Spleen (tissue), 11 donors: ENCODE results near the gene MEGF9. TPM values are rescaled to one million over a fixed set of nuclear protein-coding genes. Genes with fewer than 3 reads are reported as not detected.

Source experiments
- DNase-seq: peaks from one replicate; pipeline ENCODE4 v3.0.0-alpha.2; 2020
- H3K27ac ChIP-seq, 8 donors: fragments of 200-600 bp; sonication (generic) in 7 of 8; 1 replicate in 4 of 8; 2 replicates in 4 of 8; pipeline versions ENCODE4 v1.5.0 to v1.8.0; 2016 to 2021; ENCODE audit warnings: inconsistent platforms in 4 of 8, mild to moderate bottlenecking in 4 of 8, moderate library complexity in 1 of 8
- H3K27me3 ChIP-seq, 7 donors: fragments of 200-600 bp; sonication (generic) in 6 of 7; replicated peaks in 1 of 7; 1 replicate in 4 of 7; 2 replicates in 3 of 7; pipeline versions ENCODE4 v1.5.0 to v1.8.0; 2016 to 2021; ENCODE audit warnings: inconsistent platforms in 3 of 7, mild to moderate bottlenecking in 1 of 7
- H3K36me3 ChIP-seq, 6 donors: fragments of 200-600 bp; sonication (generic) in 5 of 6; 1 replicate in 4 of 6; 2 replicates in 2 of 6; pipeline versions ENCODE4 v1.5.0 to v1.8.0; 2016 to 2021; ENCODE audit warnings: inconsistent platforms in 2 of 6
- H3K4me1 ChIP-seq, 6 donors: fragments of 200-600 bp; sonication (generic) in 5 of 6; 1 replicate in 3 of 6; 2 replicates in 3 of 6; pipeline versions ENCODE4 v1.5.0 to v1.8.0; 2016 to 2021; ENCODE audit warnings: inconsistent platforms in 3 of 6
- H3K4me3 ChIP-seq, 8 donors: fragments of 200-600 bp; sonication (generic) in 7 of 8; 1 replicate in 4 of 8; 2 replicates in 4 of 8; pipeline versions ENCODE4 v1.5.0 to v1.8.0; 2016 to 2021; ENCODE audit warnings: inconsistent platforms in 4 of 8, mild to moderate bottlenecking in 4 of 8, moderate library complexity in 2 of 8
- H3K9me3 ChIP-seq, 8 donors: fragments of 200-600 bp; sonication (generic) in 7 of 8; 1 replicate in 4 of 8; 2 replicates in 4 of 8; pipeline versions ENCODE4 v1.5.0 to v1.8.0; 2016 to 2021; ENCODE audit warnings: inconsistent platforms in 4 of 8
- POLR2A ChIP-seq, 3 donors: fragments of 450-650 bp; IDR thresholded peaks; one replicate each; pipeline ENCODE4 v1.5.1; 2017; ENCODE audit warnings: antibody characterized with exemption in 3 of 3, mild to moderate bottlenecking in 1 of 3
- POLR2AphosphoS5 ChIP-seq, 3 donors: sonication (generic); formaldehyde crosslinking; IDR thresholded peaks; one replicate each; pipeline ENCODE4 v1.5.1; 2017; ENCODE audit warnings: antibody characterized with exemption in 3 of 3
- WGBS, 5 donors: extraction: QIAGEN DNeasy Blood & Tissue Kit in 3 of 5; methylation state at CpG; one replicate each; pipeline versions ENCODE4 v1.1.5 to v1.1.7; 2013 to 2018; 5-methylcytosine and 5-hydroxymethylcytosine counted together
- intact Hi-C: fragments of 100-400 bp; cut with DNase I; formaldehyde crosslinking; loops from one replicate; pipeline ENCODE4 v1.15.0; 2023; ENCODE audit warnings: low total_unique reads
- polyA plus RNA-seq, 3 donors: library from polyadenylated mRNA; stranded (reverse); fragments of 200-250 nt; gene quantifications; one replicate each; pipeline ENCODE4 v1.2.1, GENCODE V29; 2013
- total RNA-seq, 7 donors: library from RNA; depleted of rRNA in 3 of 7; stranded (reverse); fragments of >200 nt in 3 of 7; fragmentation: NEBNext Ultra II Directional in 4 of 7; extraction: Animal tissue kit (Norgen Biotek cat#: 25700) in 4 of 7; gene quantifications; one replicate each; pipeline versions ENCODE4 v1.1.0 to v1.2.1, GENCODE V29; 2016 to 2021
- TF ChIP-seq, protein P1 (sequence below), 11 experiments: fragments of 200-600 bp in 7 of 11; fragments of 450-650 bp in 4 of 11; sonication (generic) in 4 of 11; IDR thresholded peaks in 8 of 11; conservative IDR thresholded peaks in 3 of 11; 1 replicate in 7 of 11; 2 replicates in 4 of 11; pipeline versions ENCODE4 v1.4.0 to v1.8.0; 2016 to 2021; ENCODE audit warnings: antibody characterized with exemption in 11 of 11, inconsistent platforms in 4 of 11, mild to moderate bottlenecking in 1 of 11
- donor health status: healthy with polysubstance abuse.
- donor health status: DM: no; HTN: no; CAD: no; lungs with moderate emphysema.
- donor health status: DM: no; HTN: no; CAD: no.
- donor health status: Bipolar disorder and iron deficiency.
- donor health status: healthy.
- donor health status: DM: no; HTN: no; CAD: no.
- donor health status: DM: yes; HTN: yes; CAD: no.

MEGF9 gene
- total and polyA plus RNA-seq, 10 donors, result 2.2 to 57.3 (median 30.7) TPM

- Histone ChIP-seq H3K27me3 (no peaks in the 10 kb centered on the region), H3K9me3 (peaks cover 0 to 4% (median 0%) of the 10 kb centered on the region in 8 donors), H3K36me3 (peaks cover 0 to 9% (median 0%) of the 10 kb centered on the region in 6 donors), H3K4me1 (peaks cover 0 to 88% (median 16%) of the 10 kb centered on the region in 6 donors), H3K27ac (peak overlapping the region in 3 of 8 donors; percentile 7 to 38 (median 13)), H3K4me3 (no peak overlapping the region)
- intact Hi-C loops, result no loop called here
- DNase-seq, result no peak
- TF ChIP-seq POLR2A (IDR thresholded peaks at IDR 0.05) (no peak), POLR2AphosphoS5 (IDR thresholded peaks at IDR 0.05) (no peak)
- TF ChIP-seq, protein P1, sequence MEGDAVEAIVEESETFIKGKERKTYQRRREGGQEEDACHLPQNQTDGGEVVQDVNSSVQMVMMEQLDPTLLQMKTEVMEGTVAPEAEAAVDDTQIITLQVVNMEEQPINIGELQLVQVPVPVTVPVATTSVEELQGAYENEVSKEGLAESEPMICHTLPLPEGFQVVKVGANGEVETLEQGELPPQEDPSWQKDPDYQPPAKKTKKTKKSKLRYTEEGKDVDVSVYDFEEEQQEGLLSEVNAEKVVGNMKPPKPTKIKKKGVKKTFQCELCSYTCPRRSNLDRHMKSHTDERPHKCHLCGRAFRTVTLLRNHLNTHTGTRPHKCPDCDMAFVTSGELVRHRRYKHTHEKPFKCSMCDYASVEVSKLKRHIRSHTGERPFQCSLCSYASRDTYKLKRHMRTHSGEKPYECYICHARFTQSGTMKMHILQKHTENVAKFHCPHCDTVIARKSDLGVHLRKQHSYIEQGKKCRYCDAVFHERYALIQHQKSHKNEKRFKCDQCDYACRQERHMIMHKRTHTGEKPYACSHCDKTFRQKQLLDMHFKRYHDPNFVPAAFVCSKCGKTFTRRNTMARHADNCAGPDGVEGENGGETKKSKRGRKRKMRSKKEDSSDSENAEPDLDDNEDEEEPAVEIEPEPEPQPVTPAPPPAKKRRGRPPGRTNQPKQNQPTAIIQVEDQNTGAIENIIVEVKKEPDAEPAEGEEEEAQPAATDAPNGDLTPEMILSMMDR (IDR thresholded peaks at IDR 0.05 in 8 of 11, conservative IDR thresholded peaks at IDR 0.05 in 3 of 11), result no peak
- 58 to 72% (median 65%) methylated on average over 3 of the region's 3 CpGs for WGBS, 5 donors
These were observed 50.9 kb downstream of the MEGF9 start for GRCh38 chr9:120663380-120663779.

DNA sequence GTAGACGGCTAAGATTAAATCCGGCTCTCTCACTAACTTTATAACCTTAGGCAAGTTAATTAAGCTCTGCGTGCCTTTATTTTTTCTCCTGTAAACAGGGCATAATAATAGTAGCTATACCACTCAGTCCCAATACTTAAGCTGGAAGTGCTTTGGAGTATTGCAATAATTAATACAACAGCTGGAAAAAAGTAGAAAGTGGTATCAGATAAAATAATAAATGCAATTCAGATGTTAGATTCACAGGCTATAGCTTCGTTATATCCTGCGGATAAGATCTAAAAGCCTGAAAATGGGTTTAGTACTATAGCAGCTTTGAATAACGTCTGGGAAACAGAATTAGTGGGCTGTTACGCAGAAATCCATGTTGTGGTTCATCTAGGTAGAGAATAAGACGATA is 51.8 kb downstream of the MEGF9 start:
- Histone ChIP-seq H3K36me3 (peaks cover 0 to 15% (median 0%) of the 10 kb centered on the region in 6 donors), H3K4me3 (no peak overlapping the region), H3K27ac (peak overlapping the region in 1 of 8 donors; percentile 38), H3K27me3 (no peaks in the 10 kb centered on the region), H3K4me1 (peaks cover 0 to 79% (median 16%) of the 10 kb centered on the region in 6 donors), H3K9me3 (peaks cover 0 to 4% (median 0%) of the 10 kb centered on the region in 8 donors)
- 89 to 96% (median 94%) methylated on average over 8 of the region's 8 CpGs for WGBS, 5 donors
- no peak for DNase-seq
- TF ChIP-seq POLR2AphosphoS5 (IDR thresholded peaks at IDR 0.05), result no peak
- TF ChIP-seq, protein P1 (IDR thresholded peaks at IDR 0.05 in 8 of 11, conservative IDR thresholded peaks at IDR 0.05 in 3 of 11), result no peak
- no peak for TF ChIP-seq POLR2A (IDR thresholded peaks at IDR 0.05)
- intact Hi-C loops, result no loop called here

DNA sequence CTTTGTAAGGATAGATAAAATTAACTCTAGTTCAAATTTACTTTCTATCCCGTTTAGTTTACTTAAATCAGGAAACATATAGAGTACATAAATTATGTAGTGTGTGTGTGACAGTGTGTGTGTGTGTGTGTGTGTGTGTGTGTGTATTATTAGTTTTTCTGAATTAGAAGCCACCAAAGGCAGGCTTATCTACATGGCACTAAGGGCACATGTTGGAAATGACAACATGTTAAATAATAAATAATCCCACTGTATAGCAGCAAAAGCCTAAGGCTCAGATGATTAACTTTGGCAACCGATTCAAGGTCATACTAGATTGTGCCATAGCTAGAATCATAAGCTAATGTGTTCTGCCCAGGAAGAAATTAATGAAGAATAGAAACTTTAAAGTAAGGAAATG is 54.6 kb downstream of the MEGF9 start:
- intact Hi-C loops, result no loop called here
- no peaks in the 10 kb centered on the region for H3K27me3 ChIP-seq

GRCh38 chr9:120659209-120659608 is 55.1 kb downstream of the MEGF9 start:
- Histone ChIP-seq H3K27ac (no peak overlapping the region), H3K4me3 (no peak overlapping the region), H3K36me3 (peaks cover 0 to 25% (median 0%) of the 10 kb centered on the region in 6 donors), H3K4me1 (peaks cover 0 to 61% (median 12%) of the 10 kb centered on the region in 6 donors), H3K27me3 (no peaks in the 10 kb centered on the region), H3K9me3 (no peaks in the 10 kb centered on the region)
- intact Hi-C loops, result no loop called here
- 47 to 73% (median 55%) methylated on average over 3 of the region's 3 CpGs for WGBS, 5 donors
- DNase-seq, result no peak
- TF ChIP-seq, protein P1 (IDR thresholded peaks at IDR 0.05 in 8 of 11, conservative IDR thresholded peaks at IDR 0.05 in 3 of 11), result no peak
- TF ChIP-seq POLR2AphosphoS5 (IDR thresholded peaks at IDR 0.05), result no peak
- no peak for TF ChIP-seq POLR2A (IDR thresholded peaks at IDR 0.05)

More for the DNA sequence above, 54.6 kb downstream of the MEGF9 start:
- Histone ChIP-seq H3K36me3 (peaks cover 0 to 25% (median 0%) of the 10 kb centered on the region in 6 donors), H3K9me3 (no peaks in the 10 kb centered on the region), H3K4me1 (peaks cover 0 to 65% (median 12%) of the 10 kb centered on the region in 6 donors), H3K4me3 (no peak overlapping the region), H3K27ac (no peak overlapping the region)
- 44 to 71% (median 54%) methylated on average over 2 of the region's 2 CpGs for WGBS, 5 donors
- no peak for TF ChIP-seq POLR2AphosphoS5 (IDR thresholded peaks at IDR 0.05)
- TF ChIP-seq, protein P1 (IDR thresholded peaks at IDR 0.05 in 8 of 11, conservative IDR thresholded peaks at IDR 0.05 in 3 of 11), result no peak
- no peak for DNase-seq
